A549 (cell line): ENCODE results near the gene FOXF2. TPM values are rescaled to one million over a fixed set of nuclear protein-coding genes. Genes with fewer than 3 reads are reported as not detected.

Experiments used
- ATAC-seq, 2 experiments: fragments of 200-7000 bp in 1 of 2; fragments of >200 bp in 1 of 2; cut with Nextera tagmentation in 1 of 2; cut with Tn5 transposase in 1 of 2; 3 replicates each; pipeline versions ENCODE4 v1.8.0 to v1.9.1; 2018 to 2020; ENCODE audit warnings: mild to moderate bottlenecking in 1 of 2, moderate library complexity in 1 of 2
- CTCF ChIA-PET: fragments of 300-600 bp; sonication (Branson Sonifier 250); formaldehyde crosslinking; extraction: SDS; loops from one replicate; lab custom pipeline; 2021; ENCODE audit warnings: antibody characterized with exemption, inconsistent platforms; lab: Yijun Ruan, JAX
- POLR2A ChIA-PET: fragments of 350-600 bp; formaldehyde crosslinking; extraction: SDS; loops from one replicate; lab custom pipeline; 2021; ENCODE audit warnings: antibody characterized with exemption, inconsistent platforms; lab: Yijun Ruan, JAX
- DNase-seq, 2 experiments: peaks; one replicate each; pipeline versions ENCODE4 v3.0.0 to v3.0.0-alpha.2; 2011 to 2016; ENCODE audit warnings: low read depth in 1 of 2, low spot score in 1 of 2
- FAIRE-seq: peaks from 2 replicates; lab custom pipeline; 2011; peaks lifted over from hg19 to GRCh38; lab: Jason Lieb, UNC
- H3K27ac ChIP-seq, 2 experiments: fragments of >200 bp; sonication (Bioruptor Twin); formaldehyde crosslinking; 3 replicates each; pipeline ENCODE4 v1.5.1; 2016 to 2017
- H3K4me1 ChIP-seq: fragments of >200 bp; sonication (Bioruptor Twin); formaldehyde crosslinking; 3 replicates; pipeline ENCODE4 v1.6.1; 2016
- H3K4me2 ChIP-seq: fragments of >200 bp; sonication (Bioruptor Twin); formaldehyde crosslinking; 3 replicates; pipeline ENCODE4 v1.6.1; 2016
- H3K4me3 ChIP-seq: fragments of >200 bp; sonication (Bioruptor Twin); formaldehyde crosslinking; 3 replicates; pipeline ENCODE4 v1.5.1; 2016
- H3K9me3 ChIP-seq: fragments of >200 bp; sonication (Bioruptor Twin); formaldehyde crosslinking; 3 replicates; pipeline ENCODE4 v1.6.1; 2016
- CEBPB ChIP-seq, 2 experiments: fragments of >200 bp in 1 of 2; sonication (Bioruptor Twin) in 1 of 2; formaldehyde crosslinking in 1 of 2; IDR thresholded peaks; 2 replicates each; pipeline ENCODE4 v1.6.1; 2012 to 2016
- CHD2 ChIP-seq: fragments of 150-350 bp; IDR thresholded peaks from 2 replicates; pipeline ENCODE4 v1.6.1; 2014; ENCODE audit warnings: low read length; ENCODE audit not compliant: partially characterized antibody
- EHMT2 ChIP-seq: fragments of 200-600 bp; sonication (generic); IDR thresholded peaks from 2 replicates; pipeline ENCODE4 v1.6.1; 2016; ENCODE audit warnings: antibody characterized with exemption, low read depth, mild to moderate bottlenecking, moderate library complexity
- ELK1 ChIP-seq: fragments of 150-350 bp; IDR thresholded peaks from 2 replicates; pipeline ENCODE4 v1.6.1; 2014; ENCODE audit warnings: low read depth, mild to moderate bottlenecking, low read length
- FOSB ChIP-seq: fragments of 250-450 bp; sonication (Bioruptor Pico); IDR thresholded peaks from 2 replicates; pipeline ENCODE4 v1.5.0; 2020; ENCODE audit warnings: mild to moderate bottlenecking, moderate library complexity
- FOSL2 ChIP-seq, 2 experiments: fragments of 450-650 bp in 1 of 2; fragments of >200 bp in 1 of 2; sonication (Bioruptor Twin) in 1 of 2; formaldehyde crosslinking; IDR thresholded peaks; 2 replicates each; pipeline versions ENCODE4 v1.5.0 to v1.6.1; 2016 to 2020; ENCODE audit warnings: mild to moderate bottlenecking in 1 of 2, moderate library complexity in 1 of 2
- FOXS1 ChIP-seq: fragments of 250-450 bp; sonication (Bioruptor Pico); IDR thresholded peaks from 2 replicates; pipeline ENCODE4 v1.5.0; 2020; ENCODE audit warnings: mild to moderate bottlenecking, moderate library complexity
- GATA3 ChIP-seq: IDR thresholded peaks from 2 replicates; pipeline ENCODE4 v1.6.1; 2012; ENCODE audit warnings: borderline replicate concordance
- HOXB13 ChIP-seq: fragments of 250-450 bp; sonication (Bioruptor Pico); IDR thresholded peaks from 2 replicates; pipeline ENCODE4 v1.5.0; 2020; ENCODE audit warnings: low read depth, mild to moderate bottlenecking, moderate library complexity
- JUNB ChIP-seq: fragments of >200 bp; sonication (Bioruptor Twin); formaldehyde crosslinking; IDR thresholded peaks from 2 replicates; pipeline ENCODE4 v1.6.1; 2016
- KDM1A ChIP-seq: fragments of 200-600 bp; sonication (generic); IDR thresholded peaks from 2 replicates; pipeline ENCODE4 v1.6.1; 2016; ENCODE audit warnings: low read depth, mild to moderate bottlenecking
- MAX ChIP-seq: IDR thresholded peaks from 2 replicates; pipeline ENCODE4 v1.6.1; 2012
- MAZ ChIP-seq: fragments of 150-350 bp; IDR thresholded peaks from 2 replicates; pipeline ENCODE4 v1.6.1; 2014; ENCODE audit warnings: antibody characterized with exemption, low read depth, low read length, borderline replicate concordance
- NR3C1 ChIP-seq: fragments of >200 bp; sonication (Bioruptor Twin); formaldehyde crosslinking; IDR thresholded peaks from 3 replicates; pipeline ENCODE4 v1.6.1; 2017
- PBX3 ChIP-seq: IDR thresholded peaks from 2 replicates; pipeline ENCODE4 v1.6.1; 2012
- RAD21 ChIP-seq, 2 experiments: fragments of >200 bp in 1 of 2; sonication (Bioruptor Twin) in 1 of 2; formaldehyde crosslinking in 1 of 2; IDR thresholded peaks in 1 of 2; conservative IDR thresholded peaks in 1 of 2; 2 replicates in 1 of 2; 3 replicates in 1 of 2; pipeline ENCODE4 v1.6.1; 2012 to 2018; ENCODE audit warnings: inconsistent platforms in 1 of 2
- RARB ChIP-seq: fragments of 250-450 bp; sonication (Bioruptor Pico); IDR thresholded peaks from 2 replicates; pipeline ENCODE4 v1.8.0; 2021; ENCODE audit warnings: mild to moderate bottlenecking, moderate library complexity
- REST ChIP-seq: fragments of 200-600 bp; sonication (generic); IDR thresholded peaks from 2 replicates; pipeline ENCODE4 v1.6.1; 2016; ENCODE audit warnings: antibody characterized with exemption, mild to moderate bottlenecking, moderate library complexity
- RFX5 ChIP-seq: fragments of 450-650 bp; IDR thresholded peaks from 2 replicates; pipeline ENCODE4 v1.7.1; 2014; ENCODE audit warnings: antibody characterized with exemption, mild to moderate bottlenecking, moderate library complexity
- RNF2 ChIP-seq: fragments of 200-600 bp; sonication (generic); IDR thresholded peaks from 2 replicates; pipeline ENCODE4 v1.6.1; 2016; ENCODE audit warnings: low read depth, mild to moderate bottlenecking, antibody characterized with exemption, moderate library complexity, borderline replicate concordance
- TFCP2L1 ChIP-seq: fragments of 250-450 bp; sonication (Bioruptor Pico); IDR thresholded peaks from 2 replicates; pipeline ENCODE4 v1.5.0; 2021; ENCODE audit warnings: mild to moderate bottlenecking
- TP53 ChIP-seq: fragments of 250-450 bp; sonication (Bioruptor Pico); IDR thresholded peaks from 2 replicates; pipeline ENCODE4 v1.5.0; 2021; ENCODE audit warnings: mild to moderate bottlenecking, moderate library complexity
- ZNF302 ChIP-seq: fragments of 250-450 bp; sonication (Bioruptor Pico); IDR thresholded peaks from 2 replicates; pipeline ENCODE4 v1.9.0; 2021; ENCODE audit warnings: inconsistent platforms, mild to moderate bottlenecking, moderate library complexity
- WGBS: methylation state at CpG from one replicate; pipeline ENCODE4 v1.1.6; 2017; ENCODE audit errors: missing lambda C conversion rate; 5-methylcytosine and 5-hydroxymethylcytosine counted together
- polyA plus RNA-seq, 4 experiments: library from polyadenylated mRNA; depleted of rRNA in 3 of 4; stranded (reverse); fragments of >200 nt; fragmentation: RNase III in 1 of 4; extraction: RNeasy Plus Mini Kit Qiagen cat#74134 plus additional on column Dnase treatment in 1 of 4; gene quantifications; 2 replicates in 3 of 4; 3 replicates in 1 of 4; pipeline ENCODE4 v1.2.3, GENCODE V29; 2011 to 2017
- TF ChIP-seq, protein P1 (sequence below): fragments of 450-650 bp; IDR thresholded peaks from 2 replicates; pipeline ENCODE4 v1.6.1; 2014; ENCODE audit warnings: antibody characterized with exemption
- TF ChIP-seq, protein P2 (sequence below): fragments of >200 bp; sonication (Bioruptor Twin); formaldehyde crosslinking; IDR thresholded peaks from 3 replicates; pipeline ENCODE4 v1.6.1; 2016

FOXF2 gene
- polyA plus RNA-seq, 2 of the 4 experiments (the other 2 are of a cell fraction): 6.6 to 12.3 TPM

DNA sequence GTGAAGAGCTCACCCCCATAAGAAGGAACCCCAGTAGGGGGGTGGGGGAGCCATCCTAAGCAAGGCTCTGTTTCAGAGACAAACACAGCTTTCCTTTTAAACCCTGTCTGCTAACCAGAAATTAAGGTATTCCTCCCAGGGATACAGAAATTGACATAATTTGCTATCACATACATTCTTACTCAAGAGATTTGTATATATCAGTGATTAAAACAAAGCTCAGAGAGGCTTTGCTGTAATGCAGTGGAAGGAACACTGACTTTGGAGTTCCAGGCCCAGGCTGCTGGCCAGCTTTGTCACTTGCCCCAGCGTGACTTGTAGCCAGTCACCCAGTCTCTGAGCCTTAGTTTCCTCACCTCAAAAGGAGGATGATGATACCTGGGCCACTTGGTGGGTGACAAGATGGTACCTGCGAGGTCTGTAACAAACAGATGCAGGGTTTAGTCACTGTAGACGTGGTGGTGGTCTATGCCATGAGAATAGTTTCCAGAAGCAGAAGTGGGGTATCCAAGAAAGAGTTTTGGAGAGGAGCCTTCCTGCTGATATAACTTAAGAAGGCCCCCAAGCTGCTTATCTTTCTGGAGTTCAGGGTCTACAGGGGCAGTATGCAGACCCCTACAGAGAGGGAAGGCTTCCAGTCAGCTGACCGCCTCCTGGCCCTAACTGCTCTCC lies 3.2 kb upstream of the FOXF2 start:
- Histone ChIP-seq H3K27ac (no peak overlapping the region), H3K9me3 (no peaks in the 10 kb centered on the region), H3K4me1 (peaks cover 6% of the 10 kb centered on the region; the same call in 1 of the 3 replicates), H3K4me3 (no peak overlapping the region), H3K4me2 (no peak overlapping the region)
- FAIRE-seq (no peak), ATAC-seq (no peak), DNase-seq (no peak)
- ChIA-PET POLR2A (no interaction called here), CTCF (interaction anchor here (0.8 to 3.2 kb wide), 9 partner anchors 10 to 793 kb away, joined by 3 to 19 read pairs (median 4); no protein-coding TSS in a partner anchor)
- TF ChIP-seq, protein P1, sequence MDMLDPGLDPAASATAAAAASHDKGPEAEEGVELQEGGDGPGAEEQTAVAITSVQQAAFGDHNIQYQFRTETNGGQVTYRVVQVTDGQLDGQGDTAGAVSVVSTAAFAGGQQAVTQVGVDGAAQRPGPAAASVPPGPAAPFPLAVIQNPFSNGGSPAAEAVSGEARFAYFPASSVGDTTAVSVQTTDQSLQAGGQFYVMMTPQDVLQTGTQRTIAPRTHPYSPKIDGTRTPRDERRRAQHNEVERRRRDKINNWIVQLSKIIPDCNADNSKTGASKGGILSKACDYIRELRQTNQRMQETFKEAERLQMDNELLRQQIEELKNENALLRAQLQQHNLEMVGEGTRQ: no peak
- TF ChIP-seq TP53 (no peak), JUNB (no peak), CEBPB (IDR thresholded peaks at IDR 0.05) (no peak), NR3C1 (no peak), FOSL2 (IDR thresholded peaks at IDR 0.05) (no peak), FOSL2 (CRISPR knock-in tag; IDR thresholded peaks at IDR 0.05) (no peak), EHMT2 (no peak), REST (no peak), PBX3 (no peak), MAZ (no peak), MAX (no peak), FOXS1 (CRISPR knock-in tag) (no peak), ELK1 (no peak), FOSB (CRISPR knock-in tag) (no peak), KDM1A (no peak), RARB (CRISPR knock-in tag) (no peak), HOXB13 (CRISPR knock-in tag) (no peak)
- 89% methylated on average over 4 of the region's 4 CpGs for WGBS

GRCh38 chr6:1387538-1387875 lies 1.9 kb upstream of the FOXF2 start:
- CTCF ChIA-PET: interaction anchor here (1.2 to 3.2 kb wide), 4 partner anchors 10 to 794 kb away, joined by 3 to 19 read pairs (median 8); no protein-coding TSS in a partner anchor
- 90% methylated on average over 11 of the region's 11 CpGs for WGBS
- Histone ChIP-seq H3K4me2 (no peak overlapping the region), H3K27ac (no peak overlapping the region; a peak in 1 of 6 replicates), H3K9me3 (no peaks in the 10 kb centered on the region), H3K4me1 (peaks cover 11% of the 10 kb centered on the region; the same call in 1 of the 3 replicates), H3K4me3 (no peak overlapping the region)
- POLR2A ChIA-PET: no interaction called here
- TF ChIP-seq FOSB (CRISPR knock-in tag) (no peak), ZNF302 (CRISPR knock-in tag) (no peak), PBX3 (no peak), RNF2 (no peak), GATA3 (no peak), JUNB (no peak), RAD21 (conservative IDR thresholded peaks at IDR 0.05 in 1 of 2, IDR thresholded peaks at IDR 0.05 in 1 of 2) (no peak), FOSL2 (IDR thresholded peaks at IDR 0.05) (no peak), FOSL2 (CRISPR knock-in tag; IDR thresholded peaks at IDR 0.05) (no peak), RFX5 (no peak), TFCP2L1 (no peak), CHD2 (no peak)
- TF ChIP-seq, protein P2, sequence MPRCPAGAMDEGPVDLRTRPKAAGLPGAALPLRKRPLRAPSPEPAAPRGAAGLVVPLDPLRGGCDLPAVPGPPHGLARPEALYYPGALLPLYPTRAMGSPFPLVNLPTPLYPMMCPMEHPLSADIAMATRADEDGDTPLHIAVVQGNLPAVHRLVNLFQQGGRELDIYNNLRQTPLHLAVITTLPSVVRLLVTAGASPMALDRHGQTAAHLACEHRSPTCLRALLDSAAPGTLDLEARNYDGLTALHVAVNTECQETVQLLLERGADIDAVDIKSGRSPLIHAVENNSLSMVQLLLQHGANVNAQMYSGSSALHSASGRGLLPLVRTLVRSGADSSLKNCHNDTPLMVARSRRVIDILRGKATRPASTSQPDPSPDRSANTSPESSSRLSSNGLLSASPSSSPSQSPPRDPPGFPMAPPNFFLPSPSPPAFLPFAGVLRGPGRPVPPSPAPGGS: no peak
- TF ChIP-seq, protein P1: no peak
- no peak for DNase-seq
- ATAC-seq: no peak
- no peak for FAIRE-seq
